Measurements from ENCODE around the gene TRANK1. TPM values are rescaled to one million over a fixed set of nuclear protein-coding genes. Genes with fewer than 3 reads are reported as not detected.

TRANK1 gene
- total RNA-seq, 2 experiments from 2014 or later, result 39.2 to 44.8 TPM

DNA sequence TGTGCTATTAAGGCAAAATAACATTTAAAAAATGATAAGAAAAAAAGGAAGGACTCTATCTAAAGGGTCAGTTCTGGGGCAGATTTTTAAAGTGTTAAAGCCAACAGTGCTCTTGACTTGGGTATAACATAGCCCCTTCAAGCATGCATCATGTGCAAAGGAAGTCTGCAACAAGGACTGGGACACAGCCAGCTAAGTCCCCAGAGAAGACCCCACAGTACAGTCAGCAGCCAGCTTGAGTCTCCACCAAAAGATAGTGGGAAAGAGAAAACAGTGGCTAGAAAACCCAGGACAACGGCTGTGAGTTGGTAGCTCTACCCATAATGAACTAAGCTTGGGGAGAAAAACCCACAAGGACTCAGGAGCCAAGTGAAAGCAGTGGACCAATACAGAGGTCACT lies 94.1 kb downstream of the TRANK1 start:
- H3K27me3 ChIP-seq (ENCODE audit: control insufficient read depth in 1 of 2, insufficient read depth in 2 of 2, low read length in 2 of 2), result no peaks in the 10 kb centered on the region
- no peak overlapping the region for H3K27ac ChIP-seq (ENCODE audit: low read depth in 1 of 2, low read length in 2 of 2)
- H3K4me3 Mint-ChIP-seq, result no peak overlapping the region
- H3K9me3 ChIP-seq (ENCODE audit: control insufficient read depth in 1 of 2, insufficient read depth in 1 of 2, low read length in 2 of 2), result no peaks in the 10 kb centered on the region
- CTCF ChIA-PET, result no interaction called here
- POLR2A ChIA-PET, result interaction anchor here (0.6 kb wide), 1 partner anchor 143 kb away, joined by 3 read pairs; no protein-coding TSS in a partner anchor
- intact Hi-C loops (cut with DNase I, micrococcal nuclease), result no loop called here
- peaks cover 87% of the 10 kb centered on the region for H3K36me3 ChIP-seq (ENCODE audit: insufficient read depth, low read length)
- TF ChIP-seq, protein P1, sequence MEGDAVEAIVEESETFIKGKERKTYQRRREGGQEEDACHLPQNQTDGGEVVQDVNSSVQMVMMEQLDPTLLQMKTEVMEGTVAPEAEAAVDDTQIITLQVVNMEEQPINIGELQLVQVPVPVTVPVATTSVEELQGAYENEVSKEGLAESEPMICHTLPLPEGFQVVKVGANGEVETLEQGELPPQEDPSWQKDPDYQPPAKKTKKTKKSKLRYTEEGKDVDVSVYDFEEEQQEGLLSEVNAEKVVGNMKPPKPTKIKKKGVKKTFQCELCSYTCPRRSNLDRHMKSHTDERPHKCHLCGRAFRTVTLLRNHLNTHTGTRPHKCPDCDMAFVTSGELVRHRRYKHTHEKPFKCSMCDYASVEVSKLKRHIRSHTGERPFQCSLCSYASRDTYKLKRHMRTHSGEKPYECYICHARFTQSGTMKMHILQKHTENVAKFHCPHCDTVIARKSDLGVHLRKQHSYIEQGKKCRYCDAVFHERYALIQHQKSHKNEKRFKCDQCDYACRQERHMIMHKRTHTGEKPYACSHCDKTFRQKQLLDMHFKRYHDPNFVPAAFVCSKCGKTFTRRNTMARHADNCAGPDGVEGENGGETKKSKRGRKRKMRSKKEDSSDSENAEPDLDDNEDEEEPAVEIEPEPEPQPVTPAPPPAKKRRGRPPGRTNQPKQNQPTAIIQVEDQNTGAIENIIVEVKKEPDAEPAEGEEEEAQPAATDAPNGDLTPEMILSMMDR (IDR thresholded peaks at IDR 0.05), result no peak
- DNase-seq (no peak), ATAC-seq (ENCODE audit: poor library complexity) (no peak)
- peaks cover 5% of the 10 kb centered on the region for H3K4me1 Mint-ChIP-seq (ENCODE audit: low read depth)
- H3K9me3 Mint-ChIP-seq, result no peaks in the 10 kb centered on the region
- peaks cover 100% of the 10 kb centered on the region for H3K36me3 Mint-ChIP-seq (ENCODE audit: low read depth)
- no peak overlapping the region for H3K4me3 ChIP-seq (ENCODE audit: low read length)
- H3K4me1 ChIP-seq (ENCODE audit: insufficient read depth, low read length), result no peaks in the 10 kb centered on the region
- no peak overlapping the region for H3K27ac Mint-ChIP-seq
- no peaks in the 10 kb centered on the region for H3K27me3 Mint-ChIP-seq

DNA sequence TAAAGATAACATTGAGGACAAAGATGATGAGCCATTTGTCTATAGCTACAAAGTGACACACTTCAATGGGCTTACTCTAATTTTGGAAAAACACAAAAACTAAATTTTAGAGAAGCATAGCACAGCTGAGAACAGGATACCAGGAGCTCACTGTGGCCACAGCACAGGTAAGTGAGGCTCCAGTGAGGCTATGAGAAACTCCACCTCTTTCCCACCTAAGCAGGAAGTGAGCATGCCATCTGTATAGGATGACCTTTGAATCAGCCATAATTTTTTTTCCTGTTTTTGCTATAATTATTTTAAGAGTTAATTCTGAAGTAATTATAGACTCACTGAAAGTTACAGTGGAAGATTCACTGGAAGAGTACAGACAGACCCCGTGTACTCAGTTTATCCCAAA lies 98.4 kb downstream of the TRANK1 start:
- Mint-ChIP-seq H3K27ac (no peak overlapping the region), H3K4me3 (no peak overlapping the region), H3K36me3 (ENCODE audit: low read depth) (peaks cover 100% of the 10 kb centered on the region), H3K9me3 (peaks cover 2% of the 10 kb centered on the region), H3K27me3 (no peaks in the 10 kb centered on the region), H3K4me1 (ENCODE audit: low read depth) (peaks cover 39% of the 10 kb centered on the region)
- intact Hi-C loops (cut with DNase I, micrococcal nuclease), result loop anchor here in 1 of 2 experiments (10.0 kb wide), 1 partner anchor 58 kb away; no protein-coding TSS in a partner anchor
- ChIA-PET CTCF (no interaction called here), POLR2A (no interaction called here)
- ATAC-seq (ENCODE audit: poor library complexity), result no peak
- Histone ChIP-seq H3K4me3 (ENCODE audit: low read length) (no peak overlapping the region), H3K9me3 (ENCODE audit: control insufficient read depth in 1 of 2, insufficient read depth in 1 of 2, low read length in 2 of 2) (no peaks in the 10 kb centered on the region), H3K27ac (ENCODE audit: low read depth in 1 of 2, low read length in 2 of 2) (no peak overlapping the region), H3K36me3 (ENCODE audit: insufficient read depth, low read length) (peaks cover 79% of the 10 kb centered on the region), H3K27me3 (ENCODE audit: control insufficient read depth in 1 of 2, insufficient read depth in 2 of 2, low read length in 2 of 2) (no peaks in the 10 kb centered on the region), H3K4me1 (ENCODE audit: insufficient read depth, low read length) (peaks cover 17% of the 10 kb centered on the region)
- TF ChIP-seq, protein P1 (IDR thresholded peaks at IDR 0.05), result no peak
- DNase-seq, result no peak

DNA sequence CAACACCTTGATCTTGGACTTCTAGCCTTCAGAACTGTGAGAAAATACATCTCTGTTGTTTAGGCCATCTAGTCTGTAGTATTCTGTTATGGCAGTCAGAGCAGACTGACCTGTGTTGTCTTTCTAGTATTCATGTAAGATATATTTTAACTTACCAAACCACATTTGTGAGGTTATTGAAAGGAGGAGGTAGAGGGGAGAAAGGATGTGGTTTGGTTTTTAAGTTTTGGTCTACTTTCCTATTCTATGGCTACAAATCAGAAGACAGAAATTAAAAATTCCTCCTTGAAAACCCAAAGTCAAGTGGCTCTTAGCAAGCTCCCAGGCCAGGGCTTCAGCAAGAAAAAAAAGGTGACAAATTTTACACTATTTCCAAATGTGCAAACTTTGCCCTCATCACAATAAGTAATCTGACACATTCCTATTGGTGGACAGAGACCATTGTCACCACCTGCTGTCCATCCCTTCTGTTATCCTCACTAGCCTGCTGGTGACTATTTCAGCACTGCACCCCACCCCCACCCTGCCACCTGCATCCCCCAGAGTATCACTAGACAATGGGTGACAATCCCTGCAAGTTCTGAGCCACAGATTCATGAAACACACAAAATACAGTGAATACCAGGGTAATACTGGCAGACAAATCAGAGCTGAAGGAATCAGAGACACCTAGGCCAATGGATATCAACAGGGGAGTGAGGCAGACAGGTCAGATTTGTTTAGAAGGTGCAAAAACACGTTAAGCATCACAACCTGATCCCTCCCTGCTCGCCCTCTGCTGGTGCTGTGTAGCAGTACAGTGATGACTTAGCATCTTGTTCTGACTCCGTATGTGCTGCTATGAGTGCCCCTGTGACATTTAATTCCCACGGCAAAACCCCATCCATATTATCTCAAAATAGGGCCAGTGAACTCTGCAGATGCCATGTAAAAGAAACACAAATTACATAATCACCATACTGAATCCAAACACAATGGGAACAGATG lies 101.5 kb downstream of the TRANK1 start:
- Histone ChIP-seq H3K4me1 (ENCODE audit: insufficient read depth, low read length) (peaks cover 17% of the 10 kb centered on the region), H3K36me3 (ENCODE audit: insufficient read depth, low read length) (peaks cover 80% of the 10 kb centered on the region), H3K27ac (ENCODE audit: low read depth in 1 of 2, low read length in 2 of 2) (no peak overlapping the region), H3K9me3 (ENCODE audit: control insufficient read depth in 1 of 2, insufficient read depth in 1 of 2, low read length in 2 of 2) (no peaks in the 10 kb centered on the region), H3K27me3 (ENCODE audit: control insufficient read depth in 1 of 2, insufficient read depth in 2 of 2, low read length in 2 of 2) (no peaks in the 10 kb centered on the region), H3K4me3 (ENCODE audit: low read length) (no peak overlapping the region)
- intact Hi-C loops (cut with DNase I, micrococcal nuclease), result loop anchor here (1.0 to 10.0 kb wide), 3 partner anchors 61 to 115 kb away; no protein-coding TSS in a partner anchor
- POLR2A ChIA-PET, result no interaction called here
- peak in 13 of 14 experiments; percentile 11 to 67 (median 25) for DNase-seq
- peak; percentile 89 for ATAC-seq (ENCODE audit: poor library complexity)
- peak overlapping the region; percentile 5 for H3K27ac Mint-ChIP-seq
- peaks cover 3% of the 10 kb centered on the region for H3K9me3 Mint-ChIP-seq
- TF ChIP-seq, protein P1 (IDR thresholded peaks at IDR 0.05), result peak; percentile 60
- no peak overlapping the region for H3K4me3 Mint-ChIP-seq
- H3K36me3 Mint-ChIP-seq (ENCODE audit: low read depth), result peaks cover 100% of the 10 kb centered on the region
- H3K27me3 Mint-ChIP-seq, result no peaks in the 10 kb centered on the region
- CTCF ChIA-PET, result interaction anchor here (1.4 kb wide), 1 partner anchor 51 kb away, joined by 3 read pairs; no protein-coding TSS in a partner anchor
- H3K4me1 Mint-ChIP-seq (ENCODE audit: low read depth), result peaks cover 41% of the 10 kb centered on the region
